Nephron progenitor cell (in vitro differentiated cells): ENCODE data around the gene B4GALNT4.
"Not testable (repeated sequence)": the region's sequence is repeated elsewhere in the genome, so short reads cannot be mapped to it uniquely, and the experiment has no call there.

Experiments
- DNase-seq: peaks from one replicate; pipeline ENCODE4 v3.0.0; 2021
- H3K27ac Mint-ChIP-seq: 2 replicates; pipeline ENCODE4 v1.8.0; 2021; ENCODE audit warnings: mild to moderate bottlenecking, moderate library complexity, mixed read lengths
- H3K27me3 Mint-ChIP-seq: 2 replicates; pipeline ENCODE4 v1.8.0; 2021; ENCODE audit warnings: mild to moderate bottlenecking, low read depth, mixed read lengths; ENCODE audit not compliant: poor library complexity
- H3K36me3 Mint-ChIP-seq: 2 replicates; pipeline ENCODE4 v1.8.0; 2021; ENCODE audit warnings: low read depth, mixed read lengths
- H3K4me1 Mint-ChIP-seq: 2 replicates; pipeline ENCODE4 v1.8.0; 2021; ENCODE audit warnings: mixed read lengths
- H3K4me3 Mint-ChIP-seq: 2 replicates; pipeline ENCODE4 v1.8.0; 2021; ENCODE audit warnings: mild to moderate bottlenecking, moderate library complexity, mixed read lengths
- H3K9me3 Mint-ChIP-seq: 2 replicates; pipeline ENCODE4 v1.8.0; 2021; ENCODE audit warnings: mild to moderate bottlenecking, moderate library complexity, mixed read lengths
- CTCF ChIP-seq: fragments of 200-600 bp; sonication (generic); IDR thresholded peaks from 2 replicates; pipeline ENCODE4 v1.5.0; 2021; ENCODE audit warnings: antibody characterized with exemption

B4GALNT4 gene

GRCh38 chr11:362642-363442, 6.5 kb upstream of the B4GALNT4 start:
- no peak for TF ChIP-seq CTCF
- H3K4me3 Mint-ChIP-seq = no peak overlapping the region
- peaks cover 16% of the 10 kb centered on the region for H3K4me1 Mint-ChIP-seq
- DNase-seq = no peak
- H3K36me3 Mint-ChIP-seq = peaks cover 6% of the 10 kb centered on the region
- H3K27ac Mint-ChIP-seq = no peak overlapping the region
- H3K27me3 Mint-ChIP-seq = peaks cover 6% of the 10 kb centered on the region
- peaks cover 21% of the 10 kb centered on the region for H3K9me3 Mint-ChIP-seq

- Mint-ChIP-seq H3K9me3 (peaks cover 21% of the 10 kb centered on the region), H3K4me1 (peaks cover 22% of the 10 kb centered on the region)
- not testable (repeated sequence) for H3K27ac Mint-ChIP-seq, H3K27me3 Mint-ChIP-seq, DNase-seq, H3K36me3 Mint-ChIP-seq, H3K4me3 Mint-ChIP-seq
These were observed 5.9 kb upstream of the B4GALNT4 start for GRCh38 chr11:363443-363805.

GRCh38 chr11:363948-364761, 5.1 kb upstream of the B4GALNT4 start:
- Mint-ChIP-seq H3K9me3 (peaks cover 21% of the 10 kb centered on the region), H3K4me3 (no peak overlapping the region), H3K36me3 (peaks cover 6% of the 10 kb centered on the region), H3K27ac (no peak overlapping the region), H3K4me1 (peaks cover 25% of the 10 kb centered on the region), H3K27me3 (peaks cover 9% of the 10 kb centered on the region)
- DNase-seq = peak; percentile 10
- no peak for TF ChIP-seq CTCF

DNA sequence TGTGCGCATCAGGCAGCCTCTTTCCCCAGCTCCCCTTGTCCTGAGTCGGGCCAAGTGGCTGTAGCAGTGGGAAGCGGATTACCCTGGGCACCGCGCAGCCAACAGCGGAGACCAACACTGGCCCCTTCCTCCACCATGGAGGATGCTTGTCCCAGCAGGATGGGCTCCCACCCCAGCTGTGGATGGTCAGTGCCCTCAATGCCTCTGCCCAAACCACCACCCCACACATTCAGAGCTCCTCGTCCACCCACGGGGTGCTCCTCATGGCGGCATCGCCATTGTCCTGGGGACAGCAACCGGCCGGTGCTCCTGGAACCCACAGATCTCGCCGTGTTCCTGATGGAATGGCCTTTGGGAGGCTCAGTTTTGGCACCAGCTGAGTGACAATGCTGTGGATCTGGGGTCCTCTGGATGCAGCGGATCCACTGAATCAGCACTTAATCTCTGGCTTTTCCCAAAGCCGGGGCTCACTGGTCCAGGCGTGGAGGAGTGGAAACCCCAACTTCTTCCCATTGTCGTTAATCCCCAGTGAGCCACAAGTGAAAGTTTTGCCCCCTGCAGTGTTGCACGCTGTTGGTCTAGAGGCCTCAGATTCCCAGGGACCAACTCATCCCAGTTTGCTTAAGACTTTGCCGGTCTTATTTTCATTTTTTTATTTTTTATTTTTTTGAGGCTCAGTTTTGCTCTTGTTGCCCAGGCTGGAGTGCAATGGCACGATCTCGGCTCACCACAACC, 4.1 kb upstream of the B4GALNT4 start:
- Mint-ChIP-seq H3K27me3 (peaks cover 9% of the 10 kb centered on the region), H3K27ac (no peak overlapping the region), H3K36me3 (peaks cover 6% of the 10 kb centered on the region), H3K9me3 (peaks cover 21% of the 10 kb centered on the region), H3K4me1 (peaks cover 25% of the 10 kb centered on the region), H3K4me3 (no peak overlapping the region)
- no peak for TF ChIP-seq CTCF
- DNase-seq = peak; percentile 1

- H3K4me1 Mint-ChIP-seq = peaks cover 32% of the 10 kb centered on the region
- H3K27ac Mint-ChIP-seq = no peak overlapping the region
- no peak overlapping the region for H3K4me3 Mint-ChIP-seq
- peaks cover 21% of the 10 kb centered on the region for H3K9me3 Mint-ChIP-seq
- TF ChIP-seq CTCF = no peak
- DNase-seq = no peak
- peaks cover 9% of the 10 kb centered on the region for H3K27me3 Mint-ChIP-seq
- peaks cover 6% of the 10 kb centered on the region for H3K36me3 Mint-ChIP-seq
These were observed 3.5 kb upstream of the B4GALNT4 start for GRCh38 chr11:365831-366230.

- H3K4me1 Mint-ChIP-seq = peaks cover 37% of the 10 kb centered on the region
- H3K4me3 Mint-ChIP-seq = peak overlapping the region; percentile 89
- no peak for TF ChIP-seq CTCF
- H3K9me3 Mint-ChIP-seq = peaks cover 18% of the 10 kb centered on the region
- H3K36me3 Mint-ChIP-seq = peaks cover 20% of the 10 kb centered on the region
- H3K27ac Mint-ChIP-seq = peak overlapping the region; percentile 16
- H3K27me3 Mint-ChIP-seq = peaks cover 12% of the 10 kb centered on the region
- no peak for DNase-seq
These were observed 1.3 kb upstream of the B4GALNT4 start for GRCh38 chr11:367956-368413.
